Fibroblast of mammary gland (primary cell): ENCODE measurements around the gene SH3GL2.
A peak's percentile ranks its signal among the peaks of the same experiment; 100 is the strongest.

Experiments used
- DNase-seq: peaks from one replicate; pipeline ENCODE4 v3.0.0-alpha.2; 2010; ENCODE audit warnings: low read depth
- H3K4me3 ChIP-seq: 2 replicates; pipeline ENCODE4 v1.5.1; 2011; ENCODE audit warnings: low read depth, mild to moderate bottlenecking, low read length, moderate library complexity; ENCODE audit not compliant: control insufficient read depth
- CTCF ChIP-seq: conservative IDR thresholded peaks from 2 replicates; pipeline ENCODE4 v1.5.1; 2011; ENCODE audit warnings: low read depth, low read length, inconsistent platforms; ENCODE audit not compliant: control insufficient read depth, insufficient read depth

SH3GL2 gene

GRCh38 chr9:17739736-17740135 is 160.9 kb downstream of the SH3GL2 start:
- DNase-seq: no peak
- no peak for TF ChIP-seq CTCF
- no peak overlapping the region for H3K4me3 ChIP-seq

GRCh38 chr9:17742067-17742466 is 163.2 kb downstream of the SH3GL2 start:
- no peak overlapping the region for H3K4me3 ChIP-seq
- no peak for DNase-seq
- peak; percentile 1 for TF ChIP-seq CTCF

- no peak overlapping the region for H3K4me3 ChIP-seq
- no peak for TF ChIP-seq CTCF
- DNase-seq: peak; percentile 9
Measured at GRCh38 chr9:17744786-17745185, 165.9 kb downstream of the SH3GL2 start.

- no peak for TF ChIP-seq CTCF
- no peak for DNase-seq
- no peak overlapping the region for H3K4me3 ChIP-seq
Measured at GRCh38 chr9:17750269-17750668, 171.4 kb downstream of the SH3GL2 start.

GRCh38 chr9:17751486-17751885 is 172.6 kb downstream of the SH3GL2 start:
- no peak for DNase-seq
- TF ChIP-seq CTCF: no peak
- H3K4me3 ChIP-seq: no peak overlapping the region

GRCh38 chr9:17752021-17752420 is 173.2 kb downstream of the SH3GL2 start:
- H3K4me3 ChIP-seq: no peak overlapping the region

More at GRCh38 chr9:17752021-17752420, 173.2 kb downstream of the SH3GL2 start:
- no peak for TF ChIP-seq CTCF
- DNase-seq: no peak
